B cell (primary cell): Measurements from ENCODE around the gene ESPN. TPM values are rescaled to one million over a fixed set of nuclear protein-coding genes. Genes with fewer than 3 reads are reported as not detected.

Source experiments
- ATAC-seq: fragments of 200-7000 bp; cut with Tn5 transposase; one replicate; pipeline ENCODE4 v1.10.0; 2021; ENCODE audit warnings: low read depth, mild to moderate bottlenecking, moderate number of reproducible peaks, moderate library complexity
- CTCF ChIA-PET: fragments of 350-600 bp; sonication (Branson Sonifier 250); formaldehyde crosslinking; loops from one replicate; lab custom pipeline; 2021; ENCODE audit warnings: antibody characterized with exemption, inconsistent platforms; lab: Charles Lee
- POLR2A ChIA-PET: fragments of 350-600 bp; sonication (Branson Sonifier 250); formaldehyde crosslinking; loops from one replicate; lab custom pipeline; 2021; ENCODE audit warnings: antibody characterized with exemption; lab: Charles Lee
- DNase-seq: peaks from one replicate; pipeline ENCODE4 v3.0.0; 2013
- H2AFZ ChIP-seq: 2 replicates; pipeline ENCODE4 v1.6.1; 2012; ENCODE audit warnings: mild to moderate bottlenecking, low read depth, low read length; ENCODE audit not compliant: insufficient read depth, poor library complexity, severe bottlenecking
- H3K27ac ChIP-seq, 2 donors: 1 replicate in 1 of 2; 2 replicates in 1 of 2; pipeline ENCODE4 v1.5.1; 2012 to 2013; ENCODE audit warnings: low read length in 2 of 2, mild to moderate bottlenecking in 2 of 2, moderate library complexity in 1 of 2
- H3K27me3 ChIP-seq, 4 experiments: fragments of 200-600 bp in 1 of 4; sonication (generic) in 1 of 4; replicated peaks in 1 of 4; 1 replicate in 2 of 4; 2 replicates in 2 of 4; pipeline versions ENCODE4 v1.6.1 to v1.7.0; 2013 to 2016; ENCODE audit warnings: low read length in 3 of 4, mild to moderate bottlenecking in 2 of 4, mixed read lengths in 1 of 4, moderate library complexity in 1 of 4; ENCODE audit not compliant: insufficient read depth in 4 of 4, control insufficient read depth in 3 of 4; ENCODE audit errors: control extremely low read depth in 1 of 4
- H3K36me3 ChIP-seq, 2 experiments: replicated peaks in 1 of 2; 1 replicate in 1 of 2; 2 replicates in 1 of 2; pipeline versions ENCODE4 v1.6.1 to v1.7.1; 2013; ENCODE audit warnings: low read length in 1 of 2; ENCODE audit not compliant: insufficient read depth in 2 of 2, control insufficient read depth in 1 of 2; ENCODE audit errors: control extremely low read depth in 1 of 2, extremely low read depth in 1 of 2
- H3K4me1 ChIP-seq, 2 donors: fragments of 200-600 bp in 1 of 2; sonication (generic) in 1 of 2; 1 replicate in 1 of 2; 2 replicates in 1 of 2; pipeline versions ENCODE4 v1.5.1 to v1.6.1; 2013 to 2017; ENCODE audit warnings: low read length in 2 of 2; ENCODE audit not compliant: control insufficient read depth in 2 of 2, insufficient read depth in 2 of 2
- H3K4me2 ChIP-seq: replicated peaks from 2 replicates; pipeline ENCODE3; 2012; ENCODE audit warnings: mild to moderate bottlenecking, low read depth, low read length; ENCODE audit not compliant: poor library complexity, severe bottlenecking
- H3K4me3 ChIP-seq, 5 experiments: fragments of 200-600 bp in 1 of 5; sonication (generic) in 1 of 5; 1 replicate in 3 of 5; 2 replicates in 2 of 5; pipeline versions ENCODE4 v1.5.1 to v1.7.0; 2011 to 2016; ENCODE audit warnings: low read length in 4 of 5, mild to moderate bottlenecking in 4 of 5, low read depth in 2 of 5, control low read depth in 1 of 5, moderate library complexity in 1 of 5; ENCODE audit not compliant: insufficient read depth in 1 of 5; ENCODE audit errors: control extremely low read depth in 1 of 5, extremely low read depth in 1 of 5
- H3K79me2 ChIP-seq: fragments of 200-600 bp; sonication (generic); one replicate; pipeline ENCODE4 v1.6.0; 2016; ENCODE audit warnings: low read length; ENCODE audit not compliant: control insufficient read depth, insufficient read depth
- H3K9ac ChIP-seq: fragments of 200-600 bp; sonication (generic); 2 replicates; pipeline ENCODE4 v1.6.1; 2017; ENCODE audit warnings: mild to moderate bottlenecking, low read length, moderate library complexity
- H3K9me3 ChIP-seq, 3 donors: one replicate each; pipeline versions ENCODE4 v1.6.1 to v1.7.1; 2013; ENCODE audit warnings: low read length in 2 of 3; ENCODE audit not compliant: control insufficient read depth in 2 of 3, insufficient read depth in 1 of 3; ENCODE audit errors: control extremely low read depth in 1 of 3
- H4K20me1 ChIP-seq: 2 replicates; pipeline ENCODE4 v1.6.0; 2012; ENCODE audit warnings: mild to moderate bottlenecking, low read length; ENCODE audit not compliant: insufficient read depth, control insufficient read depth, poor library complexity, severe bottlenecking
- H3K27ac Mint-ChIP-seq: one replicate; pipeline ENCODE4 v1.8.0; 2021; ENCODE audit warnings: mixed read lengths
- H3K27me3 Mint-ChIP-seq: one replicate; pipeline ENCODE4 v1.8.0; 2021; ENCODE audit warnings: mixed read lengths
- H3K4me1 Mint-ChIP-seq: one replicate; pipeline ENCODE4 v1.8.0; 2021; ENCODE audit warnings: mixed read lengths
- H3K4me3 Mint-ChIP-seq: one replicate; pipeline ENCODE4 v1.8.0; 2021; ENCODE audit warnings: mixed read lengths
- H3K9me3 Mint-ChIP-seq: one replicate; pipeline ENCODE4 v1.8.0; 2022; ENCODE audit warnings: mixed read lengths; ENCODE audit not compliant: insufficient read depth
- EZH2 ChIP-seq: IDR thresholded peaks from 2 replicates; pipeline ENCODE4 v1.6.1; 2012; ENCODE audit warnings: borderline replicate concordance, low read depth, mild to moderate bottlenecking, moderate library complexity, low read length; ENCODE audit not compliant: insufficient read depth, poor library complexity, severe bottlenecking
- WGBS: methylation state at CpG from one replicate; pipeline ENCODE4 v1.1.5; 2013; ENCODE audit warnings: missing lambda C conversion rate; ENCODE audit not compliant: insufficient coverage; 5-methylcytosine and 5-hydroxymethylcytosine counted together
- intact Hi-C: fragments of 100-400 bp; cut with micrococcal nuclease; formaldehyde crosslinking; loops from one replicate; pipeline ENCODE4 v1.10.0; 2022
- polyA plus RNA-seq: library from polyadenylated mRNA; depleted of rRNA; stranded (reverse); fragments of >200 nt; gene quantifications from 2 replicates; pipeline ENCODE4 v1.2.3, GENCODE V29; 2012
- total RNA-seq, 2 donors: library from RNA; stranded (reverse); fragments of 120-200 nt in 1 of 2; gene quantifications; 1 replicate in 1 of 2; 2 replicates in 1 of 2; pipeline versions ENCODE4 v1.2.3 to v1.2.4, GENCODE V29; 2013 to 2022
- TF ChIP-seq, protein P1 (sequence below): fragments of 200-600 bp; IDR thresholded peaks from one replicate; pipeline ENCODE4 v1.8.0; 2022; ENCODE audit warnings: antibody characterized with exemption, mild to moderate bottlenecking

ESPN gene
- total and polyA plus RNA-seq, 2 donors (not counting 1 experiment from before 2014, with no cell fraction given), result 0.19 to 0.25 TPM

- DNase-seq, result no peak
- POLR2A ChIA-PET, result no interaction called here
Observed at GRCh38 chr1:6508816-6509189, 84.2 kb downstream of the ESPN start.

GRCh38 chr1:6509220-6509918, 84.8 kb downstream of the ESPN start:
- H3K27me3 Mint-ChIP-seq, result peaks cover 10% of the 10 kb centered on the region
- ChIA-PET POLR2A (no interaction called here), CTCF (no interaction called here)
- Histone ChIP-seq H3K9ac (no peak overlapping the region), H3K4me3 (no peak overlapping the region), H3K36me3 (no peaks in the 10 kb centered on the region), H3K27ac (no peak overlapping the region), H3K4me2 (no peak overlapping the region), H3K9me3 (no peaks in the 10 kb centered on the region), H3K79me2 (no peaks in the 10 kb centered on the region), H2AFZ (no peak overlapping the region), H4K20me1 (no peaks in the 10 kb centered on the region), H3K27me3 (peaks cover 0 to 2% (median 0%) of the 10 kb centered on the region in 4 experiments), H3K4me1 (peaks cover 0 to 10% of the 10 kb centered on the region in 2 donors)
- TF ChIP-seq, protein P1, sequence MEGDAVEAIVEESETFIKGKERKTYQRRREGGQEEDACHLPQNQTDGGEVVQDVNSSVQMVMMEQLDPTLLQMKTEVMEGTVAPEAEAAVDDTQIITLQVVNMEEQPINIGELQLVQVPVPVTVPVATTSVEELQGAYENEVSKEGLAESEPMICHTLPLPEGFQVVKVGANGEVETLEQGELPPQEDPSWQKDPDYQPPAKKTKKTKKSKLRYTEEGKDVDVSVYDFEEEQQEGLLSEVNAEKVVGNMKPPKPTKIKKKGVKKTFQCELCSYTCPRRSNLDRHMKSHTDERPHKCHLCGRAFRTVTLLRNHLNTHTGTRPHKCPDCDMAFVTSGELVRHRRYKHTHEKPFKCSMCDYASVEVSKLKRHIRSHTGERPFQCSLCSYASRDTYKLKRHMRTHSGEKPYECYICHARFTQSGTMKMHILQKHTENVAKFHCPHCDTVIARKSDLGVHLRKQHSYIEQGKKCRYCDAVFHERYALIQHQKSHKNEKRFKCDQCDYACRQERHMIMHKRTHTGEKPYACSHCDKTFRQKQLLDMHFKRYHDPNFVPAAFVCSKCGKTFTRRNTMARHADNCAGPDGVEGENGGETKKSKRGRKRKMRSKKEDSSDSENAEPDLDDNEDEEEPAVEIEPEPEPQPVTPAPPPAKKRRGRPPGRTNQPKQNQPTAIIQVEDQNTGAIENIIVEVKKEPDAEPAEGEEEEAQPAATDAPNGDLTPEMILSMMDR, result no peak
- TF ChIP-seq EZH2, result no peak
- ATAC-seq (no peak), DNase-seq (no peak)
- H3K4me3 Mint-ChIP-seq, result no peak overlapping the region
- intact Hi-C loops, result no loop called here
- 27% methylated on average over 18 of the region's 20 CpGs for WGBS
- H3K4me1 Mint-ChIP-seq, result no peaks in the 10 kb centered on the region
- H3K9me3 Mint-ChIP-seq, result no peaks in the 10 kb centered on the region
- no peak overlapping the region for H3K27ac Mint-ChIP-seq

More at GRCh38 chr1:6508816-6509189, 84.2 kb downstream of the ESPN start:
- WGBS, result 93% methylated on average over 11 of the region's 11 CpGs
- Histone ChIP-seq H2AFZ (no peak overlapping the region), H3K4me1 (peaks cover 0 to 10% of the 10 kb centered on the region in 2 donors), H3K27ac (no peak overlapping the region), H3K9ac (no peak overlapping the region), H3K9me3 (no peaks in the 10 kb centered on the region), H3K79me2 (no peaks in the 10 kb centered on the region), H3K27me3 (peaks cover 0 to 2% (median 0%) of the 10 kb centered on the region in 4 experiments), H4K20me1 (no peaks in the 10 kb centered on the region), H3K4me2 (no peak overlapping the region), H3K36me3 (no peaks in the 10 kb centered on the region), H3K4me3 (no peak overlapping the region)
- Mint-ChIP-seq H3K9me3 (no peaks in the 10 kb centered on the region), H3K27me3 (peaks cover 10% of the 10 kb centered on the region), H3K4me3 (no peak overlapping the region), H3K27ac (no peak overlapping the region), H3K4me1 (no peaks in the 10 kb centered on the region)
- no peak for ATAC-seq
- intact Hi-C loops, result no loop called here
- CTCF ChIA-PET, result no interaction called here
- TF ChIP-seq EZH2, result no peak
- TF ChIP-seq, protein P1, result no peak
